ENCODE results near the gene SURF1.
A peak's percentile ranks its signal among the peaks of the same experiment; 100 is the strongest.
"Not testable (repeated sequence)": the region's sequence is repeated elsewhere in the genome, so short reads cannot be mapped to it uniquely, and the experiment has no call there.

Gene SURF1

DNA sequence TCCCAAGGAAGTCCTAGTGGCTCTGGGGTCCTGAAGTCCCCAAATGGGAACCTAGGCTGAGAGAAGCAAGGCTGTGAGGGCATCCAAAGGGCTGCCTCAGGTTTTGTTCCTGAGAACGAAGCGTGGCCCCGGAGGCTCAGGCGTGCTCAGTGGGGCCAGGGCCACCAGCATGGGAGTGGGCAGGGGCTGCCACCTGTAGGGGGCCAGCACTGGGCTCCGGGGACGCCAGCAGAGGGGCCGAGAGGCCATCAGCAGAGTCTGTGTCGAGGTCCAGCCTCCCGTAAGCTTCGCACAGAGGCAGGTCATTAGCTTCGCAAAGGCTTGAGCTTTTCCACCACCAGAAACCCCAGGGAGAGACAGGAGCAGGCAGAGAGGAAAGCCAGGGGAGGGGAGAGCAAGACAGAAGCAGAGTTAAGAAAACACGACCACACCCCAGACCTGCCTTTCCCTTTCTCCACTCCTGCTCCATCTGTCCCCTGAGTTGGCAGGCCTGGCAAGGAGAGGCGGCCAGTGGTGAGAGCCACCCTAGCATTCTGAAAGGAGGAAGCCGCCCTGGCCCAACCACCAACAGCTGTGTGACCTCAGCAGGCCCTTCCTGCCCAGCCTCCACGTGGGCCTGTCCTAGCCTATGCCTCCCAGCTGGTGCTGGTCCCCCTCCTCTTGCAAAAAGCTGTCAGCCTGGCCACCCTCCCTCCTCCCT, 14.8 kb downstream of the SURF1 start:
- DNase-seq, result no peak

DNA sequence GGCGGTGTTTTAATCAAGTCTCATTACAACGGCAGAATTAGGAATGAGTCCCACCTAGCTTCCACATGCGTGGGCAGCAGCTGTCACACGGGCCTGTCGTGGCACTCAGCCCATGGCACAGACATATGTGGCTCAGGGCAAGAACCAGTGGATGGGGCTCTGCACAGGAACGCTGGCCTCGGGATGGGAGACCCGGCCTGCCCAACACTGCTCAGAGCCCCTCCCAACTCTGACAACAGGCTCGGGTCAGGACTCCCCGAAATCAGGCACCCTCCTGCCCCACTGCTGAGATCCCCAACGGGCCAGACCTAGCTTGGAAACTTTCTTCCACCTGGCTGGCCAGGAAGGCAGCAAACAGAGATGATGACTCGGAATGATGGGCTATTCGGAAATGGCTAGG, 15.4 kb downstream of the SURF1 start:
- no peak for DNase-seq

DNA sequence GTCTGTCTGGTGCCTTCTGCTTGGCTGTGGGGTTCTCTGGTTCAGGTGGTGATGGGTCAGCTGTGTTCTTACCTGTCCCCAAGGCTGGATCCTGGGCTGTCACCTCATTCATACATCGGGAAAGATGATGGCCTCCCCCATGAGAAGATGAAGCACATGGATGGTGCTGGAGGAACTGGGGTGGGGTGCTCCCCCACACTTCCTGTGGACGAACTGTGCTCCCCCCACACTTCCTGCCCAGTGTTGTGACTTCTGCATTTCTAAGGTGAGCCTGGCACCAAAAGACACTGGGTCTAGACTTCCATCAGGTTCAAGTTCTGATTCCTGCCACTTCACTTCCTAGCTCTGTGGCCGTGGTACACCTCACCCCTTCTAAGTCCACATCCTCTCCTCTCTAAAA, 16.0 kb downstream of the SURF1 start:
- no peak for DNase-seq

DNA sequence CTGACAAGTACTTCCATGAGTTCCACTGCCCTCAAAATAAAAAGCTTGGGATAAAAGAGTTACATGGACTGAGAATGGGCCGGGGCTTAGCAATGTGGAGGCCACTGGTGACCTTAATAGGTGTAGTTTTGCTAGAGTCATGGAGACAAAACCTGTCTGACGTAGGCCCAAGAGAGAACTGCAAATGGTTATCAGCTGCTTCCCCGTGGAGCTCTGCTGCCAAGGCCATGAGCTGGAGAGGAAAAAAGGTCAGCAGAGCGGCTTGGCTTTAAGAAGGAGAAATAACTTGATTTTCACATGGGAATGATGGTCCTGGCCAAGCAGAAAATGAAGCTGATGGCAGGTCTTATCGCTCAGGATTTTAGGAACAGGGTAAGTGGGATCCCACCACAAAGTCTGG, 16.6 kb downstream of the SURF1 start:
- DNase-seq, result no peak

DNA sequence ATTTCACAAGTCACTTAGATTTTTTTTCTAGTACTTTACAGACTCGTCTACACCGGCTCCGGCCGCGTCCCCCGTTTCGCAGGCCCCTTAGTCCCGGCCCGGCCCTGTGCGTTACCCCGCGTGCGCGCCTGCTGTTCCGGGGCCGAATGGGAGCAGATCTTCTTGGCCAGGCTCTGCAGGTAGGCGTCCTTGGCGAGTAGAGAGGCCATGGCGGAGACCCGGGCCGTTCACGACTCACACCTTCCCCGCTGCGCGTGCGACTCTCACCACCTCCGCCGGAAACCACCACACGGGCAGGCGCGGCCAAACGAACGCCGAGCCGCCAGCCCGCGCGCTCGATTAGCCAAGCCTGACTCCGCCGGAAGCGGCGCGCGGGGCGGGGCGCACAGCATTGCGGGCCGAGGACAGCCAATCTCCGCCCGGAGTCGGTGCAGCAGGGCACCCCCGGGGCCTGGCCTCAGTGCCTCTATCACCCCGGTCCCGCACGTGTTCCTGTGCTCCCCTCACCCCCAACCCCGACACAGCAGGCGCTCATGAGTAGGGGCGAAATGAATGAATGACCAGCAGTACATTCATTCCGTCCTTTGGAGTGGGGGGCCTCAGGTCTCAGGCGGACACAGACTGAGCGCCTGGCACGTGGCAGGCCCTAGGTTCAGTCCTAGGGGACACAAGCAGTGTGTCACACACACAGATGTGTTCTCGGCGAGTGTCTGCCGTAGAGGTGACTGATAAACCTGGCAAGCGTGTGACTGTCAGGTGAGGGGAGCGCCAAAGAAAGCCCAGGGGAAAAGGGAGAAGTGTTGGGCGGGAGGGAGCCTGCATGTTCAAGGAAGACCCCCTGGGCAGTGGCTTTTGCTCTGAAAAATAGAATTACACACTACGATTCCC, 20.1 kb downstream of the SURF1 start, which contains the start of gene SURF6:
SURF6 (minus strand) TSS at position 265 of the 888 bp plus-strand sequence; CDS start at position 209, 56 bp downstream.
- peak; percentile 76 for DNase-seq

DNA sequence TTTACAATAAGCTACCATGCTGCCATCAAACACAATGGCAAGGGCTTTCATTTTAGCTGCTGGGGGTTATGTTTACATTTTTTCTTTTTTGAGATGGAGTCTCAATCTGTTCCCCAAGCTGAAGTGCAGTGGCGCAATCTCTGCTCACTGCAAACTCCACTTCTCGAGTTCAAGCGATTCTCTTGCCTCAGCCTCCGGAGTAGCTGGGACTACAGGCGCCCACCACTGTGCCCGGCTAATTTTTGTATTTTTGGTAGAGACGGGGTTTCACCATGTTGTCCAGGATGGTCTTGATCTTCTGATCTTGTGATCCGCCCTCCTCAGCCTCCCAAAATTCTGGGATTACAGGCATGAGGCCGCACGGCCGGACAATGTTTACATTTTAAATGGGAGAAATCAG, 21.4 kb downstream of the SURF1 start:
- DNase-seq, result not testable (repeated sequence)

DNA sequence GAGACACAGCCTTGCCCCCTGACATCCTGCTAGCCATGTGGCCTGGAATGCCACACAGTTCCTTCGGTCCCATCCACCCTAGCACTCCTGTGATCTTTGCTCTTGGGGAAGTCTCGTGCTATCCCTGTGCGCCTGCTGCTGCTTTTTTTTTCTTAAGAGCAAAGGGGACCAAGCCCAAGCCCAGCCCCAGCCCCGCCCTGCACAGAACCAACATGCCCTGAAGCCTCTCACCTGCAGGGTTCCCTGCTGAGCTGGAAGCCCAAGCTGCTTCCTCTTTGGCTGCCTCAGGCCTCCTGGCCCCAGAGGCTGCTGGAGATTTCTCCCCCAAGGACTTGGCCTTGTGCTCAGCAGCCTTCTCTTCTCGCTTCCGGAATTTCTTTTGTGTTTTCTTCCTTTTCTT, 22.1 kb downstream of the SURF1 start:
- no peak for DNase-seq

DNA sequence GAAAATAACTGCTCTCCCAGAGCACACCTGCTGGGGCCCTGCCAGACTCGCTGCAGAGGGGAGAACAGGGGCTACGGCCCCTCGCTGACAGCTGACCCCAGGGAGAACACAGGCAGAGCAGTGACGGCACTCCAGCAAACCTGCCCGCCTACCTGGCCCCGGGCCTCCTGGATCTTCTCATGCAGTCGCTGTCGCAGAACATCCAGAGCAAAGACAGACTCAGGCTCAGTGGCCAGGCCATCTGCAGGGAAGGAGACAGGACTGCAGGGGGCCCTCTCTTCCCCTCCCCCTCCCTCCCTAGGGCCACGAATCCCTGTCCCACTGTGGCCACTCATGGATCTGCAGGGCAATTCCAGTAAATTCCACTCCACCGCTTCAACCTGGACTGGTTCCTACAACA, 22.7 kb downstream of the SURF1 start:
- no peak for DNase-seq

DNA sequence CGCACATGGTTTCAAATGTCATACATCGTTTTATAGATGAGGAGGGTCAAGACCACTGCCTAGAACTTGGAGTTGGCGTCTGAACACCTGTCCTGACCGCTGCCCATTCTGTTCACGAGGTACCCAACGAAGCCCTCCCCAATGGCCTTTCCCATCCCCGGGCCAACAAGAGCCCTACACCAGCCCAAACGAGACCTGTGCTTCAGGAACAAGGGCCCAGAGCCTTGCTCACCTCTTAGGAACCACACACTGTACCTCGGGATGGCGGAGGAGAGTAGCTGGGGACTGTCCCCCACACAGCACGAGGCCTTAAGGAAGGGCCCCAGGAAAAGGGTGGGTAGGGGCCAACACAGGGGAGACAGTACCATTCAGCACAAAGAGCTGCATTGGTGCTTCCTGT, 23.3 kb downstream of the SURF1 start:
- DNase-seq, result no peak

DNA sequence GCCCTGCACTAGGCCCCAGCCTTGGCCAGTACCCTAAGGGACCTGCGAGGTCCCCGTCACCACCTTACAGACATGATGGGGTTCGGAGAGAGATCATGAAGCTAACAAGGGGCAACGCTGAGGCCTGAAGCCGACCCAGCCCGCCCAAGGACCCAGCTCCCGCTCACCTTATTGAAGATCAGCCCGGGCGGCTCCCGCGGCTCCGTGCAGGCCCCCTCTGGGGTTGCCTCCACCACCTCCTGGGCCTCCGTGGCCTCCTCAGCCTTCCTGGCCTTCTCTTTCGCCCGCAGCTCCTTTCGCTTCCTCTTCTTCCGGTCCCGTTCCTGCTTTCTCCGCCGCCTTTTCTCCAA, 23.9 kb downstream of the SURF1 start:
- DNase-seq, result no peak

DNA sequence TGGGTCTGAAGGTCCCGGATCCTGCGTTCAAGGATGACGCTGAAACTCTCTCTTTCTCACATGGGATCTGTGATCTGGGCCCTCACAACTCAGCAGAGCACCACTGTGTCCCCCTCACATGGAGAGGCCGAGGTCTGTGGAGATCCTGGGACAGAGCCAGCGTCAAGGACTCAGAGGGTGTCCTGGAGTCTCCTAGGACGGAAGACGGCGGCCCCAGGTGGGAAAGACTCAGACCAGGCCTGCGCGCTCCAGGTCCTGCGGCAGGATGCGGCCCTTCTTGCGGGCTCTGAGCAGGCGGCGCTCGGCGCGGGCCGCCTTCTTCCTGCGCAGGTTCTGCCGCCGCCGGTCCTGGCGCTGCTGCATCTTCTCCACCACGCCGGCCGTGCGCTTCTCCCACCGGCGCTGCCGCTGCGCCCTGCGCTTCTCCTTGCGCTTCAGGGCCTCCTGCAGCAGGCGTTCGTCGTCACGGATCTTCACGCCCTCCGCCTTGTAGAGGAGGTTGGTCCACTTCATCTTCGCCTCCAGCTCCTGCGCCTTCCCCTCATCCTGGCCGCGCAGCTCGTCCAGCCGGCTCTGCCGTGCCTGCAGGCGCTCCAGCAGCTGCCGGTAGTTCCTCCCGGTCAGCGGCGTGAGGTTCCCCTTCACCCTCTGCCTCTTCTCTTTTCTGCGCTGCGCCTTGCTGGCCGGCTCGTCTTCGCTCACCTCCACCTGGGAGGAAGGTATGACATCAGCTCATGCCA, 24.5 kb downstream of the SURF1 start:
- DNase-seq, result no peak

DNA sequence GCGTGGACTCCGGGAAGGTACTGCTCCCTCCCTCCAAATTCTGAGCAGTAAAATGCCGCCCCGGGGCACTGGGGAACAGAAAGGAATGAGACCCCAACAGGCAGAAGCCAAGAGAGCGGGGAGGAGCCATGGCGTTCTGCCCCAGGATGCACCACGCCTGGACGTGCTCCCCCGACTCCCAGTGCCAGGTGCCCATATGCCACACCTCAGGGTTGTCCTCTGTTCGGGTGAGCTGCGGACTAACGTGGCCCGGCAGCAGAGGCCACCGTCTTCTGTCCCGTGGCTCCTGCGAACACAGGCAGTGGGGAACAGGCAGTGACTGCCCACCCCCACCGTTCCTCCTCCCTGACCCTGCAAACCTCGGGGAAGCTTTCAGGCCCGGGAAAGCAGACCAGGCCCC, 25.1 kb downstream of the SURF1 start:
- no peak for DNase-seq

DNA sequence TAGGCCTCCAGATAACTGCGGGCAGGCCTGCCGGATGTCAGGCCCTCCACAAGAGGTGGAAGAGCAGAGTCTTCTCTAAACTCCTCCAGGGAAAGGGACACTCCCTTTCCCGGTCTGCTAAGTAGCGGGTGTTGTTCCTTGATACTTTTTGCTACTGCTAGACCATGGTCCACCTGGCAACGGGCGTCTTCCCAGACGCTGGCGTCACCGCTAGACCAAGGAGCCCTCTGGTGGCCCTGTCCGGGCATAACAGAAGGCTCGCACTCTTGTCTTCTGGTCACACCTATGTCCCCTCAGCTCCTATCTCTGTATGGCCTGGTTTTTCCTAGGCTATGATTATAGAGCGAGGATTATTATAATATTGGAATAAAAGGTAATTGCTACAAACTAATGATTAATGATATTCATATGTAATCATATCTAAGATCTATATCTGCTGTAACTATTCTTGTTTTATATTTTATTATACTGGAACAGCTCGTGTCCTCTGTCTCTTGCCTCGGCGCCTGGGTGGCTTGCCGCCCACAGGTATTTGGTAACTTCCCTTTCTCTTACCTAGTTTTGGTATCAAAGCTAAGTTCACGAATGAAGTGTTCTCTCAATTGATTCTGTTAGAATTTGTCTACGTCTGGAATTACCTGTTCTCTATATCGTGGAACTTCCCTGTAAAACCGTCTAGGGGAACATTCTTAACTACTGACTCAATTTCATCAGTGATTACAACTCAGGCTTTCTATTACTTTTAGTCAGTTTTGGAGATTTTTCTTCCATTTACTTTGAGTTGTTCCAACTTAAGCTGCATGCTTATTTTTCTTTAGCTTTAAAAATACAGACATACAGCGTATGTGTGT, 26.8 kb downstream of the SURF1 start:
- DNase-seq, result not testable (repeated sequence)

DNA sequence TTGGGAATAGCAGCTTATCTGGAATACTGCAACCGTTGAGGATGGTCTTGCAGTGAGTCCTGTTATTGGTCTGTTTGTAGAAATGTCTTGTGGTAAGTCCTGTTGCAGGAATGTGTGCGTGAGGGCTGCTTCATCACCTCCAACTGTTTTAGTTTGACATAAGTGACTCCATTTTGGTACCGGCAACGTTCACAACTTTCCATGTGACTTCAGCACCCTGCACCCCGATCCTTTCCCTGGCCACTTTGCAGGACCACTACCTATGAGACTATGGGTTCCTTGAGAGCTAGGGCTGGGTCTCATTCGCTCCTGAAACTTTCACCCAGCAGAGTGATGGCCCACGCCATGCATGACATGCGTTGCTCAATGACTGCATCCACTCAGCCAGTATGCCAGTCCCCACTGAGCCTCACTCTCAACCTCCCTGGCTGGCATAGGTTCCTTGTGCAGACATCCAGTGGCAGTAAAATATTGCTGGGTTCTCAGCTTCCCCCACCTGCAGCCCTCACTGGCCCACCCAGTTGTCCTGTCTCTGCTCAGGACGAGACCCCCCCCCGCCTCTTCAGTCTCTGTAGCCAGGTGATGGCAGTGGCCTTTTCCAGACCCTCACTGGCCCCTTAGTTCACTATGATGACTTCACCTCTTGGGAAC, 28.3 kb downstream of the SURF1 start:
- no peak for DNase-seq

DNA sequence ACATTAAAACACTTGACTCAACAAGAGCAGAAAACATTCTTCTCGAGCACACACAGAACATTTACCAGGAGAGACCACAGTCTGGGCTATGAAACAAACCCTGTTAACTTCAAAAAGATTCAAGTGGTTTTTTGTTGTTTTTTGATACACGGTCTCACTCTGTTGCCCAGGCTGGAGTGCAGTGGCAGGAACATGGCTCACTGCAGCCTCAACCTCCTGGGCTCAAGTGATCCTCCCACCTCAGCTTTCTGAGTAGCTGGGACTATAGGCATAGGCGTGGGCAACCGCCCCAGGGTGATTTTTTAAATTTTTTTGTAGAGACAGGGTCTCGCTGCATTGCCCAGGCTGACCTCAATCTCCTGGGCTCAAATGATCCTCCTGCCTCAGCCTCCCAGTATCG, 29.3 kb downstream of the SURF1 start:
- not testable (repeated sequence) for DNase-seq

DNA sequence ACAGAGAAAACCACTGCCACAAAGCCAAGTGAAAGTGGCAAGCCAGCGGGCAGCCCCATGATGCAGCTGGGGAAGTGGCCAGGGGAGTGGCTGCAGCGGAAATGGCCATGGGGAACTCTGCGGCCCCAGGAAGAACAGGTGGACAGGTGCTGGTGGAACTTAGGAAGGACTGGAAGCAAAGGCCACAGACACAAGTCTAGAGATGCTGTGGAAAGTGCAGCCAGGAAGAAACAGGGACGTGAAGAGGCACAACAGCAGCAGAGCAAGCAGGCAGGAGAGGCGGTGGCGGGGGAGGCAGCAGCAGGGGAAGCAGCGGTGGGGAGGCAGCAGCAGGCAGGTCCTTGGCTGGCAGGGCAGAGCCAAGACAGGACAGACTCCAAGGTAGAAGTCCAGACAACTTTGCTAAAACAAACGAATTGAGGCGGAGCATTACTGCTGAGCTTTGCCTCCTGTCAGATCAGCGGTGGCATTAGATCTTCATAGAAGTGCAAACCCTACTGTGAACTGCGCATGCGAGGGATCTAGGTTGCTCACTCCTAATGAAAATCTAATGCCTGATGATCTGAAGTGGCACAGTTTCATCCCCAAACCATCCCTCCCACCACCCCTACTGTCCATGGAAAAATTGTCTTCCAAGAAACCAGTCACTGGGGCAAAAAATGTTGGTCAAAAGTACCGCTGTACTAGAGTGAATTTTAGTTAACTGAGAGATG, 32.1 kb downstream of the SURF1 start:
- DNase-seq, result no peak

DNA sequence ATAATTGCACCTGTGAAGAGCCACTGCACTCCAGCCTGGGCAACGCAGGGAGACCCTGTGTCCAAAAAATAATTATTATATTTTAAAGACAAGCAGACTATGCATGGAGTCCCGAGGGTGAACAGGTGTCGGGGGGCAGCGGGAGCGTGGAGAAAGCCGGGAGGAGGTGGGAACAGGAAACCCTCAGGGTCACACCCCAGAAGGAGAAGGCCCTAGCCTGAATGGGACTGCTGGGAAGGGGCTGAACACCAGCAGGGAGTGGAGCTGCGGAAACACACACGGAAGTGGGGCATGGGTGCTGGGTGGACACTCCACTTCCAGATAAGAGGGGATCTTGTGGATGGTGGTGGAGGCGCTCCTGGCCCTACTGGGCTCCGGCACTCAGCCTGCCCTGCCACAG, 33.1 kb downstream of the SURF1 start:
- DNase-seq, result no peak

DNA sequence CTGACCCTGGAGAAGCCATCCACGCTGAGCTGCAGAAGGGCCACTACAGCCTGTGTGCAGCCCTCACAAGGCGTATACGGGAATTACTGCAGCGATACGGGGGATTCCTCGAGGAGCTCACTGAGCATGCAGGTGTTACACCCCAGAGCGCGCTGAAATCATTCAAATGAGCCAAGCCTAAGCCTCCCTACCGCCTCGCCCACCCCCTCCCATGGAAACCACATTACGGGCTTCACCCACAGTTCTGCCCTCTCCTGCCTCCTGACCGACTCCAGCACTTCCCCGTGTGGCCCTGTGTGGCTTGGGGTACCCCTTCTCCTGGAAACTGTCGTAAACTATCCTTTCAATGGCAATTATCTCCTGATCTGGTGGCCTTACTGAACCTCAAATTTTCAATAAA, 33.6 kb downstream of the SURF1 start:
- no peak for DNase-seq

DNA sequence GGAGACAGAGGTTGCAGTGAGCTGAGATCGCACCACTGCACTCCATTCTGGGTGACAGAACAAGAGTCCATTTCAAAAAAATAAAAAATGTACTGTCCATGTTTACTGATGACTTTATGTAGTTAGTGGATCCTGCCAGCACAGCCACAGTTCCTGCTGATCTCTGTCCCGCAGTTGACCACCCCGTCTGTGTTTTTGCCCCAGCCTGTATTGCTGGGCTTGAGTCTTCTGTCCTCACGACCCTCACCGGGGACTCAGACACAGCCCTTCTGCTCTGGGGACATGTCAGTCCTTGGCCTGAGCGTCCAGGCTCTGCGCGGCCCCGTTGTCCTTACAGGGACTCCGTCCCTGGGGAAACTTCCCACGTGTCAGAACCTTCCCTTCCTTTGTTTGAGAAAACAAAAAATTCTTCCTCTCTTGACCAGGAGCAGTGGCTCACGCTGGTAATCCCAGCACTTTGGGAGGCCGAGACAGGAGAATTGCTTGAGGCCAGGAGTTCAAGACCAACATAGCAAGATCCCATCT, 34.8 kb downstream of the SURF1 start:
- DNase-seq, result no peak

DNA sequence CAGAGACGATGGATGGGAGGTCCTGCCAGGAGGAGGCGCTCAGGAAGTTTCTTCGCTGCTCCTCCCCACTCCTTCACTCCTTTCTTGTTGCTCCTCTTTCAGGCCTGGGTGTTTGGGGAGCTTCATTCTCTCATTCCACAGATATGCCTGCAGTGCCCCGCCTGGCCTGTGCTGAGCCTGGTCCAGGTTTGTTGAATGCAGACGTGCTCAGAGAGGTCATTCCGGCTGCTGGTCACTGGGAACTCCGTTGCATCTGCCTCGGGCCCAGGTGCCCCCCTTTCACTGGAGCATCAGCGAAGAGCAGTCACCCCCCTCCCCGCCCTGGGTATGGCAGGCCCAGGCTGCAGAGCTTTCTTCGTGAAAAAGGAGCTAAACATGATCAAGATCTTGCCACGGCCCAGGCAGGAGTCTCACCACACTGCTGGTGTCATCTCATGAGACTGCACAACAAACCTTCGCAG, 35.8 kb downstream of the SURF1 start:
- DNase-seq, result no peak

DNA sequence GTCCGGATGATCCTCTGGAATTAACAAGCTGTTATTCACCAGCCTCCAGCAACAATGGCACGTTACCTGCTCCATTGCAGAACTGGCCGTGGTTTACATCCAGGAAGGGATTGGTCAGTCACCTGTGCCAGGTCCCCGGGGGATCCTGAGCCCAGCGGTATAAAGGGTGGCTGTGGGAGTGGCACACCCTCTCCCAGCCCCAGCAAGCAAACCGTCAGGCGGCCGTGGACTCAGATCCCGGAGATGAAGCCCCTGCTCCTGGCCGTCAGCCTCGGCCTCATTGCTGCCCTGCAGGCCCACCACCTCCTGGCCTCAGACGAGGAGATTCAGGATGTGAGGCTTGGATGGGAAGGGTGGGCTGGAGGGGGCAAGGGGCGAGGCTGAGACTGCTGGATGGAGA, 38.7 kb downstream of the SURF1 start:
- DNase-seq, result not testable (repeated sequence)
